GM12878 (cell line): ENCODE measurements around the gene PTGR2. TPM values are rescaled to one million over a fixed set of nuclear protein-coding genes. Genes with fewer than 3 reads are reported as not detected.

Experiments
- CEBPZ ChIP-seq: fragments of 150-350 bp; IDR thresholded peaks from 2 replicates; pipeline ENCODE4 v1.6.1; 2016; ENCODE audit warnings: low read depth, low read length
- CHD2 ChIP-seq: IDR thresholded peaks from 2 replicates; pipeline ENCODE4 v1.6.1; 2011; ENCODE audit warnings: low read depth, low read length, improper control_type of control experiment, borderline replicate concordance
- CHD4 ChIP-seq: fragments of 200-600 bp; sonication (generic); IDR thresholded peaks from 2 replicates; pipeline ENCODE4 v1.6.1; 2016; ENCODE audit warnings: mild to moderate bottlenecking
- E4F1 ChIP-seq: fragments of 450-650 bp; IDR thresholded peaks from 2 replicates; pipeline ENCODE4 v1.6.1; 2018; ENCODE audit warnings: borderline replicate concordance, mild to moderate bottlenecking; ENCODE audit not compliant: partially characterized antibody
- EZH2 ChIP-seq: IDR thresholded peaks from 2 replicates; pipeline ENCODE4 v1.6.1; 2012; ENCODE audit warnings: low read depth, mild to moderate bottlenecking, control low read depth, inconsistent platforms, low read length, borderline replicate concordance; ENCODE audit not compliant: control insufficient read depth
- HCFC1 ChIP-seq: fragments of 150-350 bp; IDR thresholded peaks from 2 replicates; pipeline ENCODE4 v1.6.1; 2014; ENCODE audit warnings: low read length
- JUND ChIP-seq: IDR thresholded peaks from 2 replicates; pipeline ENCODE4 v1.6.1; 2012; ENCODE audit warnings: low read depth, mild to moderate bottlenecking, low read length, improper control_type of control experiment, moderate library complexity
- LARP7 ChIP-seq: fragments of 450-650 bp; IDR thresholded peaks from 2 replicates; pipeline ENCODE4 v1.6.1; 2017; ENCODE audit warnings: mild to moderate bottlenecking
- NBN ChIP-seq: fragments of 450-650 bp; IDR thresholded peaks from 2 replicates; pipeline ENCODE4 v1.6.1; 2016
- NFXL1 ChIP-seq: fragments of 450-650 bp; IDR thresholded peaks from 2 replicates; pipeline ENCODE4 v1.6.1; 2017; ENCODE audit warnings: antibody characterized with exemption, mild to moderate bottlenecking, borderline replicate concordance
- NRF1 ChIP-seq: conservative IDR thresholded peaks from 2 replicates; pipeline ENCODE4 v1.6.1; 2011; ENCODE audit warnings: mild to moderate bottlenecking, low read depth, low read length, improper control_type of control experiment
- POU2F2 ChIP-seq: IDR thresholded peaks from 3 replicates; pipeline ENCODE4 v1.6.1; 2011; ENCODE audit warnings: low read depth, mild to moderate bottlenecking, low read length, borderline replicate concordance
- RAD21 ChIP-seq: IDR thresholded peaks from 2 replicates; pipeline ENCODE4 v1.6.1; 2011; ENCODE audit warnings: mild to moderate bottlenecking, low read depth, low read length, moderate library complexity; ENCODE audit not compliant: insufficient read depth
- RBBP5 ChIP-seq: fragments of 200-600 bp; sonication (generic); conservative IDR thresholded peaks from 2 replicates; pipeline ENCODE4 v1.6.1; 2016
- RCOR1 ChIP-seq: conservative IDR thresholded peaks from 2 replicates; pipeline ENCODE4 v1.6.1; 2012; ENCODE audit warnings: low read depth, low read length, improper control_type of control experiment
- SUZ12 ChIP-seq: fragments of 200-600 bp; sonication (generic); IDR thresholded peaks from one replicate; pipeline ENCODE4 v1.6.1; 2018; ENCODE audit warnings: antibody characterized with exemption, mild to moderate bottlenecking; ENCODE audit not compliant: unreplicated experiment
- TAF1 ChIP-seq: IDR thresholded peaks from 2 replicates; pipeline ENCODE4 v1.6.1; 2011; ENCODE audit warnings: mild to moderate bottlenecking, low read depth, low read length, borderline replicate concordance
- TBL1XR1 ChIP-seq: IDR thresholded peaks from 2 replicates; pipeline ENCODE4 v1.6.1; 2012; ENCODE audit warnings: low read depth, low read length, improper control_type of control experiment
- TCF7 ChIP-seq: IDR thresholded peaks from 2 replicates; pipeline ENCODE4 v1.6.1; 2014; ENCODE audit warnings: antibody characterized with exemption, borderline replicate concordance
- ZBED1 ChIP-seq: IDR thresholded peaks from 2 replicates; pipeline ENCODE4 v1.6.1; 2016; ENCODE audit warnings: borderline replicate concordance
- polyA plus RNA-seq, 11 experiments: library from polyadenylated mRNA; depleted of rRNA in 4 of 11; unstranded in 6 of 11; stranded (reverse) in 5 of 11; fragments of >200 nt; fragmentation: Nextera tagmentation in 4 of 11; fragmentation: Illumina TruSeq in 1 of 11; extraction: Ambion mirVana in 4 of 11; extraction: Trizol in 1 of 11; gene quantifications; 1 replicate in 1 of 11; 2 replicates in 10 of 11; pipeline versions ENCODE4 v1.2.1 to v1.2.3, GENCODE V29; 2011 to 2016; ENCODE audit warnings: inconsistent platforms in 2 of 11, missing spikeins in 2 of 11, low read depth in 1 of 11
- total RNA-seq, 4 experiments: library from RNA; depleted of rRNA in 3 of 4; stranded (reverse); fragments of >200 nt in 3 of 4; fragmentation: Illumina TruSeq in 1 of 4; extraction: Trizol in 1 of 4; gene quantifications; 2 replicates each; pipeline versions ENCODE4 v1.2.1 to v1.2.3, GENCODE V29; 2013 to 2021
- TF ChIP-seq, protein P1 (sequence below): IDR thresholded peaks from 2 replicates; pipeline ENCODE4 v1.6.1; 2011; ENCODE audit warnings: mild to moderate bottlenecking, low read depth, low read length, moderate library complexity; ENCODE audit not compliant: insufficient replicate concordance
- TF ChIP-seq, protein P2 (sequence below): fragments of 450-650 bp; IDR thresholded peaks from 2 replicates; pipeline ENCODE4 v1.6.1; 2016; ENCODE audit warnings: mild to moderate bottlenecking

Gene PTGR2
- total and polyA plus RNA-seq, 10 of the 15 experiments (the other 5 are each of a cell fraction or from before 2014, with no cell fraction given): 3.3 to 12.8 (median 8.4) TPM

DNA sequence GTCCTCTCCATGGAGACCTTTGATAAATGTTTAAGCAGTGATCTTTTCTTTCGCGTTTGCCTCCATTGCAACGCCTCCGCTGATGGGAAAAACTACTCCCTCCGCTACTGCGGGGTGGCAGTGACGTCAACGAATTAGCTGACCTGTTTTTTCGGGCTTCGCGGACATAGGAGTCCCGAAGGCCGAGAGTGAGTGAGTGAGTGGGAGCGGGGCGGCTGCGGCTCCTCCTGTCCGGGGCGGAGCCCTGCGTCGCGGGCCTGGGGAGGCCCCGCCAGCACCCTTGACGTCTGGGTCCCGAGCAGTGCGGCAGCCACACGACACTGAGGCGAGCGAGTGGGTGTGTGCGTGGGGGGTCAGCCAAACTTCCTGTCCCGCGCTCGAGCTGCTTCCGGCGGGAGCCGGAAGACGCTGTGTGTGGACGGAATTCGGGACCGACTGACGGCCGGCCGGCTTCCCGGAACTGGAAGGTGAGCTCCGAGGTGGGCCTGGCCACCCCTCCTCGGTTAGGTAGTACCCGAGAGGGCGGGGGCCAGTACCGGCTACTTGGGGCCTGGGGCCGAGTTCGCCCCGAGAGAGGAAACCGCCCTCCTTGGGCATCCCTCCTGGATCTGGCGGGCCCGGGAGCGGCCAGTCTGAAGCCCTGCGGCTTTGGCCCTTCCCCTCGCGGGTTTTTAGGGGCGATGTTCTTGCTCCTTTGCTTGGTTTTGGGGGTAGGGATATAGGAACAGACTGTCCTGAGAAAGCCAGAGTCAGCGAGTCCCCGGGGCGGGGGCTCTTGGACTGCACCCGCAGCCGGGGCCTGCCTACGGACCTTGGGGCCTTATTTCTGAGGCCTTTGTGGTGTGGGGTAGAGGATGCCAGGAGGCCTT, 35.1 kb downstream of the PTGR2 start, which contains the start of gene ZNF410 (continued):
- TF ChIP-seq RAD21 (no peak), TAF1 (peak; percentile 61; the same call in 1 of the 2 replicates), JUND (no peak), RBBP5 (no peak), TBL1XR1 (0 out of 2 replicates have a peak, but pooled peaks have one; percentile 39), CEBPZ (no peak), HCFC1 (peak; percentile 64), CHD4 (no peak), NFXL1 (no peak), RCOR1 (no peak), SUZ12 (no peak), EZH2 (no peak), POU2F2 (peak; percentile 28; the same call in 1 of the 3 replicates), ZBED1 (peak; percentile 45; the same call in 1 of the 2 replicates), NBN (peak; percentile 90), NRF1 (no peak), LARP7 (peak; percentile 74), TCF7 (no peak), E4F1 (peak; percentile 91), CHD2 (peak; percentile 81; the same call in 1 of the 2 replicates)
- TF ChIP-seq, protein P1, sequence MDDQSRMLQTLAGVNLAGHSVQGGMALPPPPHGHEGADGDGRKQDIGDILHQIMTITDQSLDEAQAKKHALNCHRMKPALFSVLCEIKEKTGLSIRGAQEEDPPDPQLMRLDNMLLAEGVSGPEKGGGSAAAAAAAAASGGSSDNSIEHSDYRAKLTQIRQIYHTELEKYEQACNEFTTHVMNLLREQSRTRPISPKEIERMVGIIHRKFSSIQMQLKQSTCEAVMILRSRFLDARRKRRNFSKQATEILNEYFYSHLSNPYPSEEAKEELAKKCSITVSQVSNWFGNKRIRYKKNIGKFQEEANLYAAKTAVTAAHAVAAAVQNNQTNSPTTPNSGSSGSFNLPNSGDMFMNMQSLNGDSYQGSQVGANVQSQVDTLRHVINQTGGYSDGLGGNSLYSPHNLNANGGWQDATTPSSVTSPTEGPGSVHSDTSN: peak; percentile 9
- TF ChIP-seq, protein P2, sequence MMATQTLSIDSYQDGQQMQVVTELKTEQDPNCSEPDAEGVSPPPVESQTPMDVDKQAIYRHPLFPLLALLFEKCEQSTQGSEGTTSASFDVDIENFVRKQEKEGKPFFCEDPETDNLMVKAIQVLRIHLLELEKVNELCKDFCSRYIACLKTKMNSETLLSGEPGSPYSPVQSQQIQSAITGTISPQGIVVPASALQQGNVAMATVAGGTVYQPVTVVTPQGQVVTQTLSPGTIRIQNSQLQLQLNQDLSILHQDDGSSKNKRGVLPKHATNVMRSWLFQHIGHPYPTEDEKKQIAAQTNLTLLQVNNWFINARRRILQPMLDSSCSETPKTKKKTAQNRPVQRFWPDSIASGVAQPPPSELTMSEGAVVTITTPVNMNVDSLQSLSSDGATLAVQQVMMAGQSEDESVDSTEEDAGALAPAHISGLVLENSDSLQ: peak; percentile 70
